GM19463 (cell line): Measurements from ENCODE around the gene DHX35.
"Not testable (repeated sequence)": the region's sequence is repeated elsewhere in the genome, so short reads cannot be mapped to it uniquely, and the experiment has no call there.

Experiments
- ATAC-seq: cut with Tn5 transposase; IDR thresholded peaks from one replicate; pipeline ENCODE4 v1.9.1; 2021; ENCODE audit warnings: mild to moderate bottlenecking, moderate library complexity; ENCODE audit not compliant: unreplicated experiment

Gene DHX35

DNA sequence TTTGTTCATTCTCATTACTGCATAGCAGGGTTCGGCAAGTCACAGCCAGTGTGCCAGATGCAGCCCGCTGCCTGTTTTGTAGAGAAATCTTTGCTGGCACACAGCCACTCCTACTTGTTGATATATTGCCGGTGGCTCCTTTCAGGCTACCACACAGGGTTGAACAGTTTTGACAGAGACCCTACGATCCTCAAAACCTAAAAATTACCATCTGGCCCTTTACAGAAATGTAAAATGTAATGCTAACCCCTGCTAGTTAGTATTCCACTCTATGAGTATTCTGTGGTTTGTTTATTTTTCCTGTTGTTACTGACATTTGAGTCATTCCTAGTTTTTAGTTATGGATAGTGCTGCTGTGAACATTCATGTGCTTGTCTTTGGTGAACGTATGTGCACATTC, 11.5 kb downstream of the DHX35 start:
- no peak for ATAC-seq

DNA sequence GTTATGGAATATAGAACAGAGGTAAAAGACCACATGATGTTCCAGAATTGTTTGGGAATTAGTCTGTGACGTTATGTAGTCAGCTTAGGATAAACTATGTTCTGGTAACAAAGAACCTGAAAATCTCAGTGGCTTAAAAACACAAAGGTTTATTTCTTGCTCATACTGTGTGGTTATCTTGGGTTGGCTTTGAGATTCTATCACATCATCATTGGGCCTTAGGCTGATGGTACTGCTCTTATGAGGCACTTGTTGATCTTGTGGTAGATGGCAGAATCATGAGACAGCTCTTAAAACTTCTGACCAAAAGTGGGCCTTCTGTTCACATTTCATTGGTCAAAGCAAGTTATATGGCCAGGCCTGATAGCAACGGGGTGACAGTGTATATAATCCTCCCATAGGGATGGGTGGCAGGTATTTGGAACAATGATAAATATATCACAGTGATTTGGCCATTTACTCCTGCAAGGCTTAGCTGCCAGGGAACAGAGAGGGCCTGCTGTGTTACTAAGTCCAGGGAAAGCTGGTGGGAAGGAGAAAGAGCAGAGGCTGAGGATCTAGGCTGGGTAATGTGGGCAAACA, 13.5 kb downstream of the DHX35 start:
- ATAC-seq, result no peak

GRCh38 chr20:38979434-38979833, 17.3 kb downstream of the DHX35 start:
- ATAC-seq, result no peak

GRCh38 chr20:38979842-38980241, 17.7 kb downstream of the DHX35 start:
- ATAC-seq, result no peak

- ATAC-seq, result no peak
These were observed 20.1 kb downstream of the DHX35 start for GRCh38 chr20:38982291-38982690.

GRCh38 chr20:38985060-38985459, 22.9 kb downstream of the DHX35 start:
- ATAC-seq, result no peak

GRCh38 chr20:38985603-38986170, 23.5 kb downstream of the DHX35 start:
- ATAC-seq, result no peak

- ATAC-seq, result no peak
These were observed 24.5 kb downstream of the DHX35 start for GRCh38 chr20:38986663-38987062.

DNA sequence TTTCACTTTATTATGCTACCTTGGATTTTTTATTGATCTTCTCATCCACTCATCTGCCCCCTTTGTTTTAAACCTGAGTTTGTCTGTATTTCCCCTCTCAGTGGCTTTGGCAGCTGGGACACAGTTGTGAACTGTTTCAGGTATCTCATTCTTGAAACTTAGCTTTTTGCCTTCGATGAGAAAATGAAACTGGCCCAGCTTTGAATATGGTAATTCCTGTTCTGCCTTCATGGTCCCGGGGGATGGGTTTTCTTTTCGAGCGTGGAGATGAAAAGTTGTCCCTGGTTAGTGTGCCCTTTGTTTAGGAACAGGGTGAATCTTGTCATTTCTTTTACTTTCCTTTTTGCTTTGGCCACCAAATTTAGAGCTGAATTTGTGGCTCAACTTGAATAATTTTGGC, 25.6 kb downstream of the DHX35 start:
- ATAC-seq, result peak; percentile 80

DNA sequence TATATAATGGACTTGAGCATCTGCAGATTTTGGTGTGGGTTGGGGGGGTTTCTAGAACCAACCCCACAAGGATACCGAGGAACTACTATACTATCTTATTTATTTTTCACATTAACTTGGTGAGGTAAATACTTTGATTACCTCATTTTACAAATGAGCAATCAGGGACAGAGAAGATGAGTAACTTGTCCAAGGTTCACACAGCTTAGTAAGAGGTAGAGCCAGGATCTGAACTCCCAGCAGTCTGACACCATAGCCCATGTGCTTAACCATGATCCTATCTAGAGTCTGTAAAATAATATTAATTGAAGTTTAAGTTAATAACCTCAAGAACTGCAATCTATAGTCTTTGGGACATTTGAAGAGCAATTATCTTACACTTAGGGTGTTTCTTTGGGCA, 28.6 kb downstream of the DHX35 start:
- ATAC-seq, result no peak

GRCh38 chr20:38991814-38992704, 29.9 kb downstream of the DHX35 start:
- no peak for ATAC-seq

DNA sequence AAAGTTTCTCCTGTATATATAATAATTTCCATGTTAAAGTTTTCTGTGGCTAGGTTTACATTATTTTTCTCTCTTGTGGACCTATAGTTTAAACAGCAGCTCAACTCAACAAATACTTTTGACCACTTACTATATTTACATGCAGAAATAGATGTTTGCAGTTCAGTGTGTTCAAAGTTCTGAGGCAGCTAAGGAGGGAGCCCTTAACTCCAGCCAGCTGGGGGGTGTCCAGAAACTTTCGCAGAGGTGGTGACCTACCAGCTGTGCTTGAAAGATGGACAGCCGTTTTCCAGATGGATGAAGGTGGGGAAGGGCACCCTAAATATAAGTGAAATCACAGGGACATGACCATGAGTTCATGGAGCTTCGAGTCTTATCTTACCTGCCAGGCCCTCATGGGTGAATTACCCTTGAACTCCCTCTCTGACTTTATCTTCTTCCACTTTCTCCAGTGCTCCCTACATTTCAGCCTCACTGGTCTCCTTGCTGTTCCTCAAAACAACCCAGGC, 33.4 kb downstream of the DHX35 start:
- no peak for ATAC-seq

DNA sequence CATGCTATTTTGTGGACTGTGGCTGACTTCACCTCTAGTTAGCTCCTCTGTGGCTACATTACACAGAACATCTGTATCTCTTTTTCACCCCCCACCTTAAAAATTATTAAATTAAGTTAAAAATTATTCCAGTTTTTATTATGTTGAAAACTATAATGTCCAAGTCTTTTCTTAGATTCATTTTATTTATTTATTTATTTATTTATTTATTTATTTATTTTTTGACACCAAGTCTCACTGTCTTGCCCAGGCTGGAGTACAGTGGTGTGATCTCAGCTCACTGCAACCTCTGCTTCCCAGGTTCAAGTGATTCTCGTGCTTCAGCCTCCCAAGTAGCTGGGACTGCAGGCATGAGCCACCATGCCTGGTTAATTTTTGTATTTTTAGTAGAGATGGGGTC, 34.7 kb downstream of the DHX35 start:
- not testable (repeated sequence) for ATAC-seq

DNA sequence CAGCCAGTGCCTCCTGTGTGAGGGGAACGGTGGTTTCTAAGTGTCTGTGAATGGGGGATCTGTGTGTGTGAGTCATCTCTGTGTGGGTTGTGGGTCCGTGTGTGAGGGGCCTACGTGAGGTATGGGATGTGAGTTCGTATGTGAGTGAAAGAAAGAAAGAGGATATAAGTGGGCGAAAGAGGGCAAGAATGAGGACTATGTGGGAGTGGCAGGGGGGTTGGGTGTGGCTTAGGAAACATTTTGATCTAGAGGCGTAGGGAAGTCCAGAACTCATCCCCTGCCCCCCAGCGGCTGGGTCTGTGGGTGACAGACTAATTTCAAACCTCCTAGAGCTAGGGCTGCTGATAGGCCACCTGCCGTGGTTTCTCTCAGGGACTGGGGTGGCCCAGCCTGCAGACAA, 35.5 kb downstream of the DHX35 start:
- peak; percentile 95 for ATAC-seq

GRCh38 chr20:38999217-38999616, 37.1 kb downstream of the DHX35 start:
- ATAC-seq, result no peak

DNA sequence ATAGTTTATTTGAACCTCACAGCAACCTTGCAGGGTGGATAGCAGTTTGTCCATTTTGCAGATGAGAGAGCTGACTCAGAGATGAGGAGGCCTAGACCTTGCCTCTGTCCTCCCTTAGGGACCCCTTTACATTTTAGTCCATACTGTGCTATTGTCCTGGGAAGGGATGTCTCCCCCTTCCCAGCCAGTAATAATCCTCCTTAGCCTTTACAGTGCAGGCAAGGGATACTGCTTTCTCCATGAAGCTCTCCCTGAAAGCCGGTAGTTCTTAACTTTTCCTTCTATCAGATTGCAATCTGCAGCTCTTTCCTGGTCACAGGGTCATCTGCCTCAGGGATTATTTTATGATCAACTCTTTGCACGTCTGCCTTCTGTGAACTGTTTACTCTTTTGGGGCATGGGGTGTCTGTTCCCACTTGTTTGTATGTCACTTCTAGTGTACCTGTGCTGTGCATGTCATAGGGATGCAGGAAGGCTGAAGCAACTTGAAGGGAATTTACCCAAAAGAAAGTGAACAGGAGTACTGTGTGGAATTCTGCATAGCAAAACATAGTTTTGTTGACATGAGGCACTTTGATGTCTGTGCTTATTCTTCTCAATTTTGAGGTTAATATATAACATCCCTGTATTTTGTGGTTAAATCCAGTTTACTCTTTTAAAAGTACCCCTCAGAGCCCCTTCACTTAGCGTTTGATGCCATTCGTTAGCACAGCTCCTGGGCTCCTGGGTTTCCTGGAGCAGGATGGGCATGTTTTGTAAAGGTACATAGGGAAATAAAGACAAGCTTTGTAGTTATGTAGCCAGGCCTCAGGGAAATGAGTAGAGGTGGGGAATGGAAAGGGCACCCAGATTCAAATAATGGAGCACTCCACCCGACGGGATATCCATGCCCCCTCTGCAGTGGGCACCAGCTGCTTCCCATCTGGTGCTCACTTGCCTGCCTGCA, 38.1 kb downstream of the DHX35 start:
- ATAC-seq, result no peak

- ATAC-seq, result no peak
These were observed 42.4 kb downstream of the DHX35 start for GRCh38 chr20:39004508-39004907.

DNA sequence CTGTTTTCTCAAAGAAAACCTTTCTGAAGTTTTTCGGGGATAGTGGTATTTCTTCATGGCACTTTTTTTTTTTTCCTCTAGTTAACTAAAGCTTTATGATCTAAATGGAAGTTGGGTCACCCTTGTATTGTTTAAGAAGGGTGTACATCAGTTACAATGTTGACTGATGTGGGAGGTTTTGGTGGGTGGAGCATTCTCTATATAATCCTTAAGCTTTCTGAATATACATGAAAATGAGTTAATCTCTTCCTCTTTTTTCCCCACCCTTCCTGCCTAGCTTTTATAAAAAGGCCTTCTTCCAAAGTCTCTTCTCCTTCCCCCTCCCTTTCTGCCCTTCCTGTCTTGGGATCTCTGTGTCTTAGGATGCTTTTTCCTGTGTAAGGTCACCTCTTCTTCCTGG, 47.2 kb downstream of the DHX35 start:
- no peak for ATAC-seq

GRCh38 chr20:39010496-39010895, 48.4 kb downstream of the DHX35 start:
- ATAC-seq, result no peak

DNA sequence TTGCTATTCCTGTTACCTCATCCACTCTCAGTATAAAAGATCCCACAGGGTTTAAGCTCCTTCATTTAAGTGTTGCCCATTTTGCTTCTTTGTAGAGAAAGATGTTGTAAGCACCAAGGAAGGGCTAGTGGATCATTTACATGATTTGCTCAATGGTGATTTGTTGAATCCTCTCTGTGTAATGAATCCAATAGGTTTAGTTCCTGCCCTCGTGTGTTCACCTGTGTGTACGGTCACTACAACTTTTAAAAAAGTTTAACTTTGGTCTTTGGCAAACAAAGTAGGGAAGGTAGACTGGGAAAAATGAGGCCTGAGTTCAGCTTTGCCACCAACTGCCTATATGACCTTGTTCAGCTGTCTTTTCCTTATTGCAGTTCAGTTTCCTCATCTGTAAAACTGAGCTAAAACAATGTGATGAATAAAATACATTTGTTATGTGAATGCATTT, 51.5 kb downstream of the DHX35 start:
- no peak for ATAC-seq

- no peak for ATAC-seq
These were observed 53.9 kb downstream of the DHX35 start for GRCh38 chr20:39016041-39016440.
